AG08395 (cell line): ENCODE measurements around the gene WAPL.
"Not testable (repeated sequence)": the region's sequence is repeated elsewhere in the genome, so short reads cannot be mapped to it uniquely, and the experiment has no call there.

Source experiments
- DNase-seq: peaks from one replicate; pipeline ENCODE4 v3.0.0; 2012; ENCODE audit warnings: mixed read lengths, low spot score

WAPL gene

GRCh38 chr10:86389441-86390193 lies 132.0 kb downstream of the WAPL start:
- no peak for DNase-seq

DNA sequence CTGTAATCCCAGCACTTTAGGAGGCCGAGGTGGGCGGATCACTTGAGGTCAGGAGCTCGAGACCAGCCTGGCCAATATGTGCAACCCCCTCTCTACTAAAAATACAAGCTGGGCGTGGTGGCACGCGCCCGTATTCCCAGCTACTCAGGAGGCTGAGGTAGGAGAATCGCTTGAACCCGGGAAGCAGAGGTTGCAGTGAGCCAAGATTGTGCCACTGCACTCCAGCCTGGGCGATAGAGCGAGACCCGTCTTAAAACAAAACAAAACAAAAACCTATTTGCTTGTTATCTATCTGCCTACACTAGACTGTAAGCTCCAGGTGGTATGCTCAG lies 132.5 kb downstream of the WAPL start:
- not testable (repeated sequence) for DNase-seq

- no peak for DNase-seq
Observed at GRCh38 chr10:86388119-86388704, 133.4 kb downstream of the WAPL start.

DNA sequence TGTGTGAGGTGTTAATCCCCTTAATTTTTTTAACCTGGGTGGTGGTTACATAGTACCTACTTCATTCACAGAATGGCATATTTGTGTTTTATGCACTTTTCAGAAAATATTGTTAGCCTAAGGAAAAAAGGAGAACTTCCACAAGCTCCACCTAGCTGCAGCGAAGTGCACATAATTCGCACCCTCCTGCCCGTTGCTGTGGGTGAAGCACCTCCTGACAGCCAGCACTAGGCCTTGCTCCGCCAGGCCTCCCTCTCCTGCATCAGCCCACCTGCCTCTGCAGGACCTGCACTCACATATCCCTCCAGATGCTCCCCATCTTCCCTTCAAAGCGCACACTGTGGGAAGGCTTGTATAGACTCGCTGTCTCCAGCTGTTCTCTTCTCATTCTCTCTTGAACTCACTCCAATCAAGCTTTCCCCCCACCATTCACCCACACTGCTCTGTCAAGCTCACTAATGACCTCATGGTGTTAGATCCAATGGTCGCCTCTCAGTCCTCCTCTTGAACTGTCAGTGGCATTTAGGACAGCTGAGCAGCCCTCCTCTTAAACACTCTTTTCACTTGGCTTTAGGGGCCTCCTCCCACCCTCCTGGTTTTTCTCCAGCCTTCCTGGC lies 134.3 kb downstream of the WAPL start:
- no peak for DNase-seq

DNA sequence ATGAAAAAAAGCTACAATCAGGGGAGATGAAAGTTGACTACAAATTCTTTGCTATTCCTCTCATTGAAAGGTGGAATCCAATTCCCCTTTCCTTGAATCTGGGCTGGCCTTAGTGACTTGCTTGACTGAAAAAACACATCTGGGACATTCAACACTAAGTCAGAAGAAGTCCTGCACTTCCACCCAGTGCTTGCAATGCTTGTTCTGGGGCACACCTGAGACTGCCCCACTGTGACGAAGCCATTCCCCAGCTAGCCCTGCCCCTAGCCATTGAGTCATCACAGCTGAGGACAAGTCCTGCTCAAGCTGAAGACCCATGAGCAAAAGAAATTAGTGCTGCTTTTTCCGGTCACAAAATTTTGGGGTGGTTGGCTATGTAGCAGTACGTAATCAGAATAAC lies 135.8 kb downstream of the WAPL start:
- no peak for DNase-seq
